Ascending aorta (tissue), 2 donors: Measurements from ENCODE around the gene CCDC174. TPM values are rescaled to one million over a fixed set of nuclear protein-coding genes. Genes with fewer than 3 reads are reported as not detected.

ENCODE experiments used
- DNase-seq, 2 donors: peaks; one replicate each; pipeline ENCODE4 v3.0.0-alpha.2; 2019; ENCODE audit warnings: low spot score in 2 of 2
- H3K27ac ChIP-seq, 2 donors: fragments of 200-600 bp; sonication (generic); one replicate each; pipeline ENCODE4 v1.5.1; 2016 to 2017; ENCODE audit warnings: mild to moderate bottlenecking in 1 of 2
- H3K27me3 ChIP-seq: fragments of 200-600 bp; sonication (generic); one replicate; pipeline ENCODE4 v1.5.1; 2017
- H3K36me3 ChIP-seq, 2 donors: fragments of 200-600 bp; sonication (generic); one replicate each; pipeline ENCODE4 v1.5.1; 2016
- H3K4me1 ChIP-seq, 2 donors: fragments of 200-600 bp; sonication (generic); one replicate each; pipeline ENCODE4 v1.5.1; 2016 to 2017; ENCODE audit warnings: mild to moderate bottlenecking in 1 of 2
- H3K4me3 ChIP-seq, 2 donors: fragments of 200-600 bp; sonication (generic); one replicate each; pipeline ENCODE4 v1.5.1; 2016 to 2017; ENCODE audit warnings: mild to moderate bottlenecking in 1 of 2
- H3K9me3 ChIP-seq, 2 donors: fragments of 200-600 bp; sonication (generic); one replicate each; pipeline ENCODE4 v1.5.1; 2016
- intact Hi-C: fragments of 100-400 bp; cut with DNase I; formaldehyde crosslinking; loops from one replicate; pipeline ENCODE4 v1.15.1; 2023
- total RNA-seq: library from RNA; depleted of rRNA; stranded (reverse); fragments of >200 nt; gene quantifications from one replicate; pipeline ENCODE4 v1.1.0, GENCODE V29; 2016
- TF ChIP-seq, protein P1 (sequence below), 3 experiments: fragments of 200-600 bp in 2 of 3; fragments of 450-650 bp in 1 of 3; sonication (generic) in 2 of 3; IDR thresholded peaks; one replicate each; pipeline ENCODE4 v1.5.1; 2016 to 2019; ENCODE audit warnings: antibody characterized with exemption in 3 of 3, mild to moderate bottlenecking in 1 of 3, moderate library complexity in 1 of 3

CCDC174 gene
- total RNA-seq, 1 donor from 2014 or later, result 5.5 TPM

DNA sequence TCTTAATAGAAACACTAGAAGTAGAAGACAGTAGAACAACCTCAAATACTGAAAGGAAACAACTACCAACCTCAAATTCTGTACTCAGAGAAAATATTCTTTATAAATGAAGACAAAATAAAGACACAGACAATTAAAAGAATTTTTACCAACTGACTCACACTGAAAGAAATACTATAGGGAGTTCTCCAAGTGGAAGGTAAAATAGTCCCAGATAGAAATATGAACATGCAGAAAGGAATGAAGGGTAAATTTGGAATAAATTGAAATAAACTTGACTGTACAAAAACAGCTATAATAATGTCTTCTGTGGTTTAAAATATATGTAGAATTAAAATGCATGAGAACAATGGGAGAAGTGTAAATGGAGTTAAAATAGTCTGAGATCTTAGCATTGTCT lies 36.7 kb upstream of the CCDC174 start:
- no peak for DNase-seq
- Histone ChIP-seq H3K9me3 (no peaks in the 10 kb centered on the region), H3K36me3 (no peaks in the 10 kb centered on the region), H3K27me3 (no peaks in the 10 kb centered on the region), H3K27ac (no peak overlapping the region), H3K4me1 (no peaks in the 10 kb centered on the region), H3K4me3 (no peak overlapping the region)
- TF ChIP-seq, protein P1, sequence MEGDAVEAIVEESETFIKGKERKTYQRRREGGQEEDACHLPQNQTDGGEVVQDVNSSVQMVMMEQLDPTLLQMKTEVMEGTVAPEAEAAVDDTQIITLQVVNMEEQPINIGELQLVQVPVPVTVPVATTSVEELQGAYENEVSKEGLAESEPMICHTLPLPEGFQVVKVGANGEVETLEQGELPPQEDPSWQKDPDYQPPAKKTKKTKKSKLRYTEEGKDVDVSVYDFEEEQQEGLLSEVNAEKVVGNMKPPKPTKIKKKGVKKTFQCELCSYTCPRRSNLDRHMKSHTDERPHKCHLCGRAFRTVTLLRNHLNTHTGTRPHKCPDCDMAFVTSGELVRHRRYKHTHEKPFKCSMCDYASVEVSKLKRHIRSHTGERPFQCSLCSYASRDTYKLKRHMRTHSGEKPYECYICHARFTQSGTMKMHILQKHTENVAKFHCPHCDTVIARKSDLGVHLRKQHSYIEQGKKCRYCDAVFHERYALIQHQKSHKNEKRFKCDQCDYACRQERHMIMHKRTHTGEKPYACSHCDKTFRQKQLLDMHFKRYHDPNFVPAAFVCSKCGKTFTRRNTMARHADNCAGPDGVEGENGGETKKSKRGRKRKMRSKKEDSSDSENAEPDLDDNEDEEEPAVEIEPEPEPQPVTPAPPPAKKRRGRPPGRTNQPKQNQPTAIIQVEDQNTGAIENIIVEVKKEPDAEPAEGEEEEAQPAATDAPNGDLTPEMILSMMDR (IDR thresholded peaks at IDR 0.05), result no peak
- intact Hi-C loops, result no loop called here

GRCh38 chr3:14616606-14617507 lies 34.7 kb upstream of the CCDC174 start:
- no peak for DNase-seq
- Histone ChIP-seq H3K27ac (no peak overlapping the region), H3K4me1 (no peaks in the 10 kb centered on the region), H3K9me3 (no peaks in the 10 kb centered on the region), H3K27me3 (no peaks in the 10 kb centered on the region), H3K4me3 (no peak overlapping the region), H3K36me3 (no peaks in the 10 kb centered on the region)
- TF ChIP-seq, protein P1 (IDR thresholded peaks at IDR 0.05), result no peak
- intact Hi-C loops, result no loop called here

- Histone ChIP-seq H3K9me3 (no peaks in the 10 kb centered on the region), H3K4me3 (no peak overlapping the region), H3K27me3 (no peaks in the 10 kb centered on the region), H3K4me1 (no peaks in the 10 kb centered on the region), H3K27ac (no peak overlapping the region), H3K36me3 (no peaks in the 10 kb centered on the region)
- DNase-seq, result no peak
- intact Hi-C loops, result no loop called here
- TF ChIP-seq, protein P1 (IDR thresholded peaks at IDR 0.05), result no peak
These were observed 34.0 kb upstream of the CCDC174 start for GRCh38 chr3:14617508-14618023.

DNA sequence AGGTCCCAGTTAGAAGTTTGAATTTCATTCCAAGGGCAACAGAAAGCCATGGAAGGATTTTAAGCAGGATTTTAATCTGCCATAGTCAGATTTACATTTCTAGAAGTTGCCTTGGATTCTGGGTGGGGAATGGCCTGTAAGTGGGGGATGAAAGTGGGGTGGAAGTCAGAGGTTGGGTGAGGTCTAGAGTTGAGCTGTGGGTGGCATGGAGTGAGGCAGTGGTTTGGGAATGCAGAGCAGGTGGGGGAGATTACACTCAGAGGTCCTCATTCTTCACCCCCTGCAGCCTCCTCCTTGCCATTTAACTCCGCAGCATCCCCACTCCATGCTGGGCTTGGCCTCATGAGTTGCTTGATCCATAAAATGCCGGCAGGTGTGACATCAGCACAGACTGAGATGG lies 32.0 kb upstream of the CCDC174 start:
- intact Hi-C loops, result no loop called here
- Histone ChIP-seq H3K36me3 (no peaks in the 10 kb centered on the region), H3K4me1 (no peaks in the 10 kb centered on the region), H3K4me3 (no peak overlapping the region), H3K9me3 (no peaks in the 10 kb centered on the region), H3K27ac (no peak overlapping the region), H3K27me3 (no peaks in the 10 kb centered on the region)
- TF ChIP-seq, protein P1 (IDR thresholded peaks at IDR 0.05), result no peak
- no peak for DNase-seq

- TF ChIP-seq, protein P1 (IDR thresholded peaks at IDR 0.05), result no peak
These were observed 31.1 kb upstream of the CCDC174 start for GRCh38 chr3:14620512-14620911.

More at GRCh38 chr3:14620512-14620911, 31.1 kb upstream of the CCDC174 start:
- no peak for DNase-seq
- no peak overlapping the region for H3K4me3 ChIP-seq
- intact Hi-C loops, result no loop called here
- H3K9me3 ChIP-seq, result no peaks in the 10 kb centered on the region
- no peaks in the 10 kb centered on the region for H3K36me3 ChIP-seq
- no peaks in the 10 kb centered on the region for H3K27me3 ChIP-seq
- no peaks in the 10 kb centered on the region for H3K4me1 ChIP-seq
- no peak overlapping the region for H3K27ac ChIP-seq
